ENCODE data around the gene ACAN. TPM values are rescaled to one million over a fixed set of nuclear protein-coding genes. Genes with fewer than 3 reads are reported as not detected.

Gene ACAN
- total and polyA plus RNA-seq, 10 of the 15 experiments (the other 5 are each of a cell fraction or from before 2014, with no cell fraction given), result not detected

DNA sequence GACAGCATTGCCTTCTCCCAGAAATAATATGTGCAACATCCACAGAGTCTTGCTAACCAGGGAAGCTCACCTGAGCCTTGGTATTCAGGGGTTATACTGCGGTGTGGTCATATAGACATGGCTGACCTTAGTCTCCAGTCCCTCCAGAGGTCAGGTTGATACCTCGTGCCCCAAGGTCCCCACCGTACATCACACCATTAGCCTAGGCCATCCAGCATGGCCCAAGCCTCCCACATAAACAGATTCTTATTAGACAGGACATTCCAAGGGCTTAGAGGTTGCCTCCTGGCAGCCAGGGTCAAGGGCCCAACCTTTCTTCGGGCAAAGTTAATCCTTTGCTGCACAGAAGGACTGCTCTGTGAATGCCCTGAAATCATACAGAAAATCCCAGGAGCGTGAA is 18.8 kb downstream of the ACAN start (continued):
- TF ChIP-seq NFIC (IDR thresholded peaks at IDR 0.05; ENCODE audit: low read depth, low read length) (no peak), IKZF1 (conservative IDR thresholded peaks at IDR 0.05) (no peak), YBX1 (IDR thresholded peaks at IDR 0.05) (no peak), KLF5 (IDR thresholded peaks at IDR 0.05; ENCODE audit: partially characterized antibody) (no peak), SMC3 (IDR thresholded peaks at IDR 0.05; ENCODE audit: borderline replicate concordance, low read length) (no peak), MEF2B (IDR thresholded peaks at IDR 0.05; ENCODE audit: partially characterized antibody, poor library complexity, severe bottlenecking) (no peak), IKZF2 (IDR thresholded peaks at IDR 0.05) (no peak), CHD2 (IDR thresholded peaks at IDR 0.05; ENCODE audit: borderline replicate concordance, low read depth, low read length) (no peak)
- TF ChIP-seq, protein P1, sequence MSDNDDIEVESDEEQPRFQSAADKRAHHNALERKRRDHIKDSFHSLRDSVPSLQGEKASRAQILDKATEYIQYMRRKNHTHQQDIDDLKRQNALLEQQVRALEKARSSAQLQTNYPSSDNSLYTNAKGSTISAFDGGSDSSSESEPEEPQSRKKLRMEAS (IDR thresholded peaks at IDR 0.05; ENCODE audit: low read depth, low read length), result no peak
- TF ChIP-seq, protein P2, sequence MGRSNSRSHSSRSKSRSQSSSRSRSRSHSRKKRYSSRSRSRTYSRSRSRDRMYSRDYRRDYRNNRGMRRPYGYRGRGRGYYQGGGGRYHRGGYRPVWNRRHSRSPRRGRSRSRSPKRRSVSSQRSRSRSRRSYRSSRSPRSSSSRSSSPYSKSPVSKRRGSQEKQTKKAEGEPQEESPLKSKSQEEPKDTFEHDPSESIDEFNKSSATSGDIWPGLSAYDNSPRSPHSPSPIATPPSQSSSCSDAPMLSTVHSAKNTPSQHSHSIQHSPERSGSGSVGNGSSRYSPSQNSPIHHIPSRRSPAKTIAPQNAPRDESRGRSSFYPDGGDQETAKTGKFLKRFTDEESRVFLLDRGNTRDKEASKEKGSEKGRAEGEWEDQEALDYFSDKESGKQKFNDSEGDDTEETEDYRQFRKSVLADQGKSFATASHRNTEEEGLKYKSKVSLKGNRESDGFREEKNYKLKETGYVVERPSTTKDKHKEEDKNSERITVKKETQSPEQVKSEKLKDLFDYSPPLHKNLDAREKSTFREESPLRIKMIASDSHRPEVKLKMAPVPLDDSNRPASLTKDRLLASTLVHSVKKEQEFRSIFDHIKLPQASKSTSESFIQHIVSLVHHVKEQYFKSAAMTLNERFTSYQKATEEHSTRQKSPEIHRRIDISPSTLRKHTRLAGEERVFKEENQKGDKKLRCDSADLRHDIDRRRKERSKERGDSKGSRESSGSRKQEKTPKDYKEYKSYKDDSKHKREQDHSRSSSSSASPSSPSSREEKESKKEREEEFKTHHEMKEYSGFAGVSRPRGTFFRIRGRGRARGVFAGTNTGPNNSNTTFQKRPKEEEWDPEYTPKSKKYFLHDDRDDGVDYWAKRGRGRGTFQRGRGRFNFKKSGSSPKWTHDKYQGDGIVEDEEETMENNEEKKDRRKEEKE (IDR thresholded peaks at IDR 0.05), result no peak

DNA sequence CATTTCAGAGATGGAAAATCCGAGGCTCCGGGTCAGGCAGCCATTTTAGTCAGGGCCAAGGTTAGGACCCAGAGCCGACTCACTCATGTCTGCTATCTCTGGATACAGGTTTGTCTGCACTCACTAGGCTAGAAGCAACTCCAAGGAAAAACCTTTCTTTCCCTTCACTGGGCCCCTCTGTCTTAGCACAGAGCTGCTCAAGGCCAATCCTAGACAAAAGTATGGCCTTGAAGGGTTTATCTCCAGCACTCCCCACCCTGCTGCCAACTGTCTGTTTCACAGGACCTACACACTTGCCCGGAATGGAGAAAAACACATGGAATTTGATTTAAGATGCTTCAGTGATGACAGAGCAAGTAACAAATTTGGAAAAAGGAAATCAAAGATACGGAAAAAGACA is 25.6 kb downstream of the ACAN start:
- no peak overlapping the region for H3K9ac ChIP-seq (ENCODE audit: control insufficient read depth, insufficient read depth, low read length)
- H3K27ac ChIP-seq (ENCODE audit: control insufficient read depth, insufficient read depth), result no peak overlapping the region
- intact Hi-C loops (cut with micrococcal nuclease; ENCODE audit: unreplicated experiment) (no loop called here), in situ Hi-C loops (cut with MboI) (no loop called here)
- no peaks in the 10 kb centered on the region for H3K79me2 ChIP-seq (ENCODE audit: control insufficient read depth, insufficient read depth, low read length)
- no peaks in the 10 kb centered on the region for H4K20me1 ChIP-seq (ENCODE audit: control insufficient read depth, insufficient read depth)
- WGBS (ENCODE audit: insufficient coverage, insufficient replicate concordance, low lambda C conversion rate, missing lambda C conversion rate), result 36% methylated on average over 5 of the region's 5 CpGs
- no peak overlapping the region for H3K4me3 ChIP-seq
- H2AFZ ChIP-seq (ENCODE audit: control insufficient read depth, low read depth, low read length), result no peak overlapping the region
- no peaks in the 10 kb centered on the region for H3K9me3 ChIP-seq (replicated peaks; ENCODE audit: control insufficient read depth, insufficient read depth, low read length)
- FAIRE-seq, result no peak
- RAD21 ChIA-PET (ENCODE audit: unreplicated experiment), result no interaction called here
- H3K4me1 ChIP-seq (ENCODE audit: control insufficient read depth, insufficient read depth, low read length), result no peaks in the 10 kb centered on the region
- DNase-seq (ENCODE audit: low read depth, low spot score), result no peak
- POLR2A ChIA-PET, result no interaction called here
- SMC1A ChIA-PET (ENCODE audit: uncharacterized antibody, unreplicated experiment), result no interaction called here
- no peak overlapping the region for H3K4me2 ChIP-seq (ENCODE audit: control insufficient read depth, insufficient read depth)
- no peak for ATAC-seq
- CTCF ChIA-PET, result no interaction called here
- H3K27me3 ChIP-seq (replicated peaks in 1 of 2; ENCODE audit: control insufficient read depth in 2 of 2, insufficient read depth in 2 of 2, low read length in 1 of 2), result no peaks in the 10 kb centered on the region
- no peaks in the 10 kb centered on the region for H3K36me3 ChIP-seq (ENCODE audit: control insufficient read depth in 2 of 2, insufficient read depth in 2 of 2, low read length in 1 of 2)
- no TSS peak for BruUV-seq (replicated peaks)
- TF ChIP-seq, protein P3, sequence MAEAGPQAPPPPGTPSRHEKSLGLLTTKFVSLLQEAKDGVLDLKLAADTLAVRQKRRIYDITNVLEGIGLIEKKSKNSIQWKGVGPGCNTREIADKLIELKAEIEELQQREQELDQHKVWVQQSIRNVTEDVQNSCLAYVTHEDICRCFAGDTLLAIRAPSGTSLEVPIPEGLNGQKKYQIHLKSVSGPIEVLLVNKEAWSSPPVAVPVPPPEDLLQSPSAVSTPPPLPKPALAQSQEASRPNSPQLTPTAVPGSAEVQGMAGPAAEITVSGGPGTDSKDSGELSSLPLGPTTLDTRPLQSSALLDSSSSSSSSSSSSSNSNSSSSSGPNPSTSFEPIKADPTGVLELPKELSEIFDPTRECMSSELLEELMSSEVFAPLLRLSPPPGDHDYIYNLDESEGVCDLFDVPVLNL (IDR thresholded peaks at IDR 0.05; ENCODE audit: low read depth, low read length), result no peak
- TF ChIP-seq, protein P4, sequence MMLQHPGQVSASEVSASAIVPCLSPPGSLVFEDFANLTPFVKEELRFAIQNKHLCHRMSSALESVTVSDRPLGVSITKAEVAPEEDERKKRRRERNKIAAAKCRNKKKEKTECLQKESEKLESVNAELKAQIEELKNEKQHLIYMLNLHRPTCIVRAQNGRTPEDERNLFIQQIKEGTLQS (IDR thresholded peaks at IDR 0.05; ENCODE audit: borderline replicate concordance, extremely low read depth, low read depth, low read length), result no peak
- TF ChIP-seq, protein P5, sequence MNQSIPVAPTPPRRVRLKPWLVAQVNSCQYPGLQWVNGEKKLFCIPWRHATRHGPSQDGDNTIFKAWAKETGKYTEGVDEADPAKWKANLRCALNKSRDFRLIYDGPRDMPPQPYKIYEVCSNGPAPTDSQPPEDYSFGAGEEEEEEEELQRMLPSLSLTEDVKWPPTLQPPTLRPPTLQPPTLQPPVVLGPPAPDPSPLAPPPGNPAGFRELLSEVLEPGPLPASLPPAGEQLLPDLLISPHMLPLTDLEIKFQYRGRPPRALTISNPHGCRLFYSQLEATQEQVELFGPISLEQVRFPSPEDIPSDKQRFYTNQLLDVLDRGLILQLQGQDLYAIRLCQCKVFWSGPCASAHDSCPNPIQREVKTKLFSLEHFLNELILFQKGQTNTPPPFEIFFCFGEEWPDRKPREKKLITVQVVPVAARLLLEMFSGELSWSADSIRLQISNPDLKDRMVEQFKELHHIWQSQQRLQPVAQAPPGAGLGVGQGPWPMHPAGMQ (IDR thresholded peaks at IDR 0.05; ENCODE audit: borderline replicate concordance), result no peak
- no peak for TF ChIP-seq STAT1 (conservative IDR thresholded peaks at IDR 0.05)
- no peak for TF ChIP-seq MYB (IDR thresholded peaks at IDR 0.05; ENCODE audit: borderline replicate concordance, low read depth, low read length)
- TF ChIP-seq SIN3A (IDR thresholded peaks at IDR 0.05; ENCODE audit: low read depth, low read length), result no peak
- no peak for TF ChIP-seq MEF2B (IDR thresholded peaks at IDR 0.05; ENCODE audit: partially characterized antibody, poor library complexity, severe bottlenecking)

All from GM12878 (cell line).